Suppressor macrophage treated with lipopolysaccharide for 1 hour (primary cell): ENCODE data around the gene CACNG7.
"Not testable (repeated sequence)": the region's sequence is repeated elsewhere in the genome, so short reads cannot be mapped to it uniquely, and the experiment has no call there.

ENCODE experiments used
- DNase-seq, 3 donors: peaks; one replicate each; pipeline ENCODE4 v3.0.0-alpha.2; 2020 to 2022

CACNG7 gene

GRCh38 chr19:53908935-53909415, at the start of gene CACNG7:
Gene CACNG7 (plus strand): TSS chr19:53909278. CDS start chr19:53912832, 3,554 bp downstream.
- DNase-seq, result no peak

GRCh38 chr19:53864308-53864836, 44.7 kb upstream of the CACNG7 start:
- DNase-seq, result no peak

- DNase-seq, result no peak
Measured at GRCh38 chr19:53865523-53865917, 43.6 kb upstream of the CACNG7 start.

GRCh38 chr19:53865918-53866864, 42.9 kb upstream of the CACNG7 start:
- peak; percentile 50 to 79 (median 62) for DNase-seq

GRCh38 chr19:53866865-53867224, 42.2 kb upstream of the CACNG7 start:
- DNase-seq, result no peak

- DNase-seq, result peak; percentile 99 to 100 (median 99)
Measured at GRCh38 chr19:53867225-53868090, 41.6 kb upstream of the CACNG7 start, which contains the start of gene MYADM. Gene MYADM (plus strand): TSS chr19:53867883. CDS start chr19:53873530, 5,647 bp downstream.

GRCh38 chr19:53868091-53868891, 40.8 kb upstream of the CACNG7 start:
- DNase-seq, result peak; percentile 64 to 83 (median 65)

- peak; percentile 91 to 97 (median 95) for DNase-seq
Measured at GRCh38 chr19:53868892-53869804, 39.9 kb upstream of the CACNG7 start.

GRCh38 chr19:53869805-53870484, 39.1 kb upstream of the CACNG7 start:
- not testable (repeated sequence) for DNase-seq

GRCh38 chr19:53870485-53870844, 38.6 kb upstream of the CACNG7 start:
- DNase-seq, result peak; percentile 78 to 82 (median 80)

- peak; percentile 77 to 85 (median 84) for DNase-seq
Measured at GRCh38 chr19:53871454-53871853, 37.6 kb upstream of the CACNG7 start.

- no peak for DNase-seq
Measured at GRCh38 chr19:53872762-53873161, 36.3 kb upstream of the CACNG7 start.

GRCh38 chr19:53873773-53874605, 35.1 kb upstream of the CACNG7 start:
- DNase-seq, result no peak

GRCh38 chr19:53874606-53874990, 34.5 kb upstream of the CACNG7 start:
- no peak for DNase-seq

- DNase-seq, result peak; percentile 51 to 57 (median 51)
Measured at GRCh38 chr19:53875602-53876325, 33.3 kb upstream of the CACNG7 start.

- no peak for DNase-seq
Measured at GRCh38 chr19:53876651-53877224, 32.3 kb upstream of the CACNG7 start.

- no peak for DNase-seq
Measured at GRCh38 chr19:53877361-53877766, 31.7 kb upstream of the CACNG7 start.

GRCh38 chr19:53878776-53879139, 30.3 kb upstream of the CACNG7 start:
- DNase-seq, result no peak
